Measurements from ENCODE around the gene PAQR5. TPM values are rescaled to one million over a fixed set of nuclear protein-coding genes. Genes with fewer than 3 reads are reported as not detected.

PAQR5 gene
- total RNA-seq, 2 donors from 2014 or later, result 1.2 to 6.1 TPM

DNA sequence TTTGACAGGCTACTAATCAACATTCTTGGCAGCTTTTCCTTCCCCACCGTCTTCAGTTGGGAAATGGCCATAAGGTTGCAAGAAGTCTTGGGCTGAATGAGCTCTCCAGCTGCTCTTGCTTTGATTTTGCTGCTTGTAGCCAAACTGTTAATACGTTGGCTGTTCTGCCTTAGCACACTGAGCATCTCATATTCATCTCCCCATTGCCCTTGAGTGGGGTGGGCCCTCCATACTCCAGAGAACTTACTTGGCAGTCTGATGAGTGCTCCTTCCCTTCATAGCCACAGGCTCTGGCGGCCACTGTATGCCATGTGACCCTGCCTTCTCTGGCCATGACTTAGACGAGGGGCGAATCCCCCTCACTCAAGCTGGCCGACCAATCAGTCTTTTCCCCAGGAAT, 25.8 kb upstream of the PAQR5 start:
- no peak for TF ChIP-seq CTCF (IDR thresholded peaks at IDR 0.05)
- Histone ChIP-seq H3K4me1 (ENCODE audit: control insufficient read depth in 1 of 2, low read depth in 2 of 2) (no peaks in the 10 kb centered on the region), H3K36me3 (no peaks in the 10 kb centered on the region), H3K4me3 (no peak overlapping the region), H3K9me3 (no peaks in the 10 kb centered on the region), H3K27ac (no peak overlapping the region), H3K27me3 (replicated peaks; ENCODE audit: insufficient read depth) (no peaks in the 10 kb centered on the region)
- ATAC-seq (ENCODE audit: insufficient number of reproducible peaks, low FRiP score, low read depth), result no peak
- DNase-seq (ENCODE audit: low spot score), result no peak

GRCh38 chr15:69275074-69275670, 23.5 kb upstream of the PAQR5 start:
- Histone ChIP-seq H3K9me3 (no peaks in the 10 kb centered on the region), H3K4me3 (no peak overlapping the region), H3K27ac (no peak overlapping the region), H3K36me3 (no peaks in the 10 kb centered on the region), H3K4me1 (ENCODE audit: control insufficient read depth in 1 of 2, low read depth in 2 of 2) (no peaks in the 10 kb centered on the region), H3K27me3 (replicated peaks; ENCODE audit: insufficient read depth) (no peaks in the 10 kb centered on the region)
- TF ChIP-seq CTCF (IDR thresholded peaks at IDR 0.05), result no peak
- no peak for DNase-seq (ENCODE audit: low spot score)
- ATAC-seq (ENCODE audit: insufficient number of reproducible peaks, low FRiP score, low read depth), result no peak

- Histone ChIP-seq H3K9me3 (no peaks in the 10 kb centered on the region), H3K27ac (no peak overlapping the region), H3K4me1 (ENCODE audit: control insufficient read depth in 1 of 2, low read depth in 2 of 2) (no peaks in the 10 kb centered on the region), H3K4me3 (no peak overlapping the region), H3K36me3 (no peaks in the 10 kb centered on the region), H3K27me3 (replicated peaks; ENCODE audit: insufficient read depth) (no peaks in the 10 kb centered on the region)
- DNase-seq (ENCODE audit: low spot score) (no peak), ATAC-seq (ENCODE audit: insufficient number of reproducible peaks, low FRiP score, low read depth) (no peak)
- TF ChIP-seq CTCF (IDR thresholded peaks at IDR 0.05), result no peak
Measured at GRCh38 chr15:69275933-69276560, 22.7 kb upstream of the PAQR5 start.

GRCh38 chr15:69277316-69277715, 21.4 kb upstream of the PAQR5 start:
- H3K4me3 ChIP-seq, result no peak overlapping the region
- H3K27me3 ChIP-seq (replicated peaks; ENCODE audit: insufficient read depth), result no peaks in the 10 kb centered on the region
- DNase-seq (ENCODE audit: low spot score) (no peak), ATAC-seq (ENCODE audit: insufficient number of reproducible peaks, low FRiP score, low read depth) (no peak)
- H3K27ac ChIP-seq, result no peak overlapping the region
- no peaks in the 10 kb centered on the region for H3K36me3 ChIP-seq
- H3K9me3 ChIP-seq, result no peaks in the 10 kb centered on the region
- no peaks in the 10 kb centered on the region for H3K4me1 ChIP-seq (ENCODE audit: control insufficient read depth in 1 of 2, low read depth in 2 of 2)
- no peak for TF ChIP-seq CTCF (IDR thresholded peaks at IDR 0.05)

GRCh38 chr15:69279636-69280035, 19.1 kb upstream of the PAQR5 start:
- H3K27ac ChIP-seq, result no peak overlapping the region
- no peak for TF ChIP-seq CTCF (IDR thresholded peaks at IDR 0.05)
- DNase-seq (ENCODE audit: low spot score), result no peak
- no peaks in the 10 kb centered on the region for H3K9me3 ChIP-seq
- no peaks in the 10 kb centered on the region for H3K36me3 ChIP-seq
- H3K4me3 ChIP-seq, result no peak overlapping the region
- H3K27me3 ChIP-seq (replicated peaks; ENCODE audit: insufficient read depth), result no peaks in the 10 kb centered on the region
- no peaks in the 10 kb centered on the region for H3K4me1 ChIP-seq (ENCODE audit: control insufficient read depth in 1 of 2, low read depth in 2 of 2)
- ATAC-seq (ENCODE audit: insufficient number of reproducible peaks, low FRiP score, low read depth), result no peak

Measured in thoracic aorta (tissue), 2 donors.